Ovary (tissue), 3 donors: ENCODE results near the gene ASMTL.

Experiments used
- CTCF ChIP-seq, 3 donors: fragments of 450-650 bp in 2 of 3; fragments of 200-600 bp in 1 of 3; IDR thresholded peaks; one replicate each; pipeline versions ENCODE4 v1.5.1 to v1.8.0; 2016 to 2022; ENCODE audit warnings: antibody characterized with exemption in 3 of 3, mild to moderate bottlenecking in 1 of 3
- EP300 ChIP-seq: sonication (generic); formaldehyde crosslinking; IDR thresholded peaks from one replicate; pipeline ENCODE4 v1.6.1; 2017; ENCODE audit warnings: antibody characterized with exemption
- POLR2A ChIP-seq: fragments of 450-650 bp; IDR thresholded peaks from one replicate; pipeline ENCODE4 v1.6.1; 2017; ENCODE audit warnings: antibody characterized with exemption, mild to moderate bottlenecking, moderate library complexity
- donor health status: DM: no; HTN: no; CAD: no.

GRCh38 chrX:1407035-1407434 is 45.7 kb downstream of the ASMTL start:
- no peak for TF ChIP-seq POLR2A
- no peak for TF ChIP-seq CTCF (IDR thresholded peaks at IDR 0.05)
- no peak for TF ChIP-seq EP300
